GM23338 (cell line): ENCODE measurements around the gene SLC2A11. TPM values are rescaled to one million over a fixed set of nuclear protein-coding genes. Genes with fewer than 3 reads are reported as not detected.

Experiments
- ATAC-seq: fragments of 200-7000 bp; cut with Tn5 transposase; 3 replicates; pipeline ENCODE4 v1.9.1; 2020
- DNase-seq: peaks from one replicate; pipeline ENCODE4 v3.0.0-alpha.2; 2015; ENCODE audit warnings: low spot score
- H2AFZ ChIP-seq: fragments of 200-600 bp; sonication (generic); 2 replicates; pipeline ENCODE4 v1.8.0; 2016; ENCODE audit warnings: antibody characterized with exemption, mild to moderate bottlenecking, moderate library complexity
- H3F3A ChIP-seq: fragments of 200-600 bp; sonication (generic); replicated peaks from 2 replicates; pipeline ENCODE4 v1.8.0; 2017; ENCODE audit warnings: antibody characterized with exemption, mixed run types, low read depth
- H3K27ac ChIP-seq: fragments of 200-600 bp; sonication (generic); 2 replicates; pipeline ENCODE4 v1.6.1; 2016; ENCODE audit warnings: low read depth
- H3K27me3 ChIP-seq: fragments of 200-600 bp; sonication (generic); 2 replicates; pipeline ENCODE4 v1.8.0; 2016; ENCODE audit warnings: mild to moderate bottlenecking, mixed run types, moderate library complexity; ENCODE audit not compliant: insufficient read depth
- H3K36me3 ChIP-seq: fragments of 200-600 bp; sonication (generic); 2 replicates; pipeline ENCODE4 v1.8.0; 2016; ENCODE audit warnings: mild to moderate bottlenecking; ENCODE audit not compliant: insufficient read depth
- H3K4me1 ChIP-seq: fragments of 200-600 bp; sonication (generic); 2 replicates; pipeline ENCODE4 v1.8.0; 2016; ENCODE audit warnings: mild to moderate bottlenecking, moderate library complexity; ENCODE audit not compliant: insufficient read depth
- H3K4me2 ChIP-seq: fragments of 200-600 bp; sonication (generic); 2 replicates; pipeline ENCODE4 v1.7.1; 2017; ENCODE audit warnings: mixed run types
- H3K4me3 ChIP-seq: fragments of 200-600 bp; sonication (generic); 2 replicates; pipeline ENCODE4 v1.6.1; 2016; ENCODE audit warnings: mixed run types
- H3K79me2 ChIP-seq: fragments of 200-600 bp; sonication (generic); replicated peaks from 2 replicates; pipeline ENCODE4 v1.8.0; 2017; ENCODE audit warnings: mild to moderate bottlenecking; ENCODE audit not compliant: insufficient read depth
- H3K9me2 ChIP-seq: fragments of 200-600 bp; sonication (generic); 2 replicates; pipeline ENCODE4 v1.8.0; 2017; ENCODE audit not compliant: insufficient read depth
- H4K20me1 ChIP-seq: fragments of 200-600 bp; sonication (generic); replicated peaks from 2 replicates; pipeline ENCODE4 v1.8.0; 2017; ENCODE audit warnings: mild to moderate bottlenecking; ENCODE audit not compliant: insufficient read depth
- H3K27ac Mint-ChIP-seq: 2 replicates; pipeline ENCODE4 v1.8.0; 2020; ENCODE audit warnings: inconsistent platforms, mild to moderate bottlenecking, moderate library complexity, mixed read lengths
- H3K27me3 Mint-ChIP-seq: 3 replicates; pipeline ENCODE4 v1.8.0; 2022; ENCODE audit warnings: low read depth, mild to moderate bottlenecking, moderate library complexity, mixed read lengths, inconsistent platforms; ENCODE audit not compliant: insufficient read depth, poor library complexity
- H3K36me3 Mint-ChIP-seq: 3 replicates; pipeline ENCODE4 v1.8.0; 2021; ENCODE audit warnings: low read depth, mild to moderate bottlenecking, inconsistent platforms, moderate library complexity, mixed read lengths
- H3K4me1 Mint-ChIP-seq: 3 replicates; pipeline ENCODE4 v1.8.0; 2020; ENCODE audit warnings: mild to moderate bottlenecking, inconsistent platforms, mixed read lengths
- H3K4me3 Mint-ChIP-seq: 3 replicates; pipeline ENCODE4 v1.8.0; 2021; ENCODE audit warnings: moderate library complexity, mild to moderate bottlenecking, inconsistent platforms, mixed read lengths
- H3K9me3 Mint-ChIP-seq: 3 replicates; pipeline ENCODE4 v1.8.0; 2020; ENCODE audit warnings: moderate library complexity, mild to moderate bottlenecking, inconsistent platforms, mixed read lengths
- CREB1 ChIP-seq: fragments of 250-450 bp; sonication (Bioruptor Pico); IDR thresholded peaks from 2 replicates; pipeline ENCODE4 v1.5.0; 2020; ENCODE audit warnings: low read depth, mild to moderate bottlenecking, moderate library complexity
- EZH2 ChIP-seq: fragments of 200-600 bp; sonication (generic); IDR thresholded peaks from one replicate; pipeline ENCODE4 v1.8.0; 2017; ENCODE audit warnings: antibody characterized with exemption, mild to moderate bottlenecking, low read depth; ENCODE audit not compliant: unreplicated experiment
- EZH2phosphoT487 ChIP-seq: fragments of 200-600 bp; sonication (generic); IDR thresholded peaks from one replicate; pipeline ENCODE4 v1.8.1; 2018; ENCODE audit warnings: antibody characterized with exemption; ENCODE audit not compliant: unreplicated experiment
- JUNB ChIP-seq: IDR thresholded peaks from one replicate; pipeline ENCODE4 v1.6.1; 2016; ENCODE audit warnings: antibody characterized with exemption; ENCODE audit not compliant: unreplicated experiment
- NANOG ChIP-seq: IDR thresholded peaks from 2 replicates; pipeline ENCODE4 v1.6.1; 2016; ENCODE audit warnings: antibody characterized with exemption, borderline replicate concordance
- POLR2AphosphoS5 ChIP-seq: IDR thresholded peaks from 2 replicates; pipeline ENCODE4 v1.6.1; 2016; ENCODE audit warnings: antibody characterized with exemption, low read depth
- STAT1 ChIP-seq: IDR thresholded peaks from one replicate; pipeline ENCODE4 v1.6.1; 2016; ENCODE audit warnings: antibody characterized with exemption; ENCODE audit not compliant: unreplicated experiment
- ZNF114 ChIP-seq: fragments of 250-450 bp; sonication (Bioruptor Pico); IDR thresholded peaks from 2 replicates; pipeline ENCODE4 v1.5.0; 2020; ENCODE audit warnings: mild to moderate bottlenecking, moderate library complexity
- ZNF331 ChIP-seq: fragments of 250-450 bp; sonication (Bioruptor Pico); IDR thresholded peaks from 2 replicates; pipeline ENCODE4 v1.5.0; 2020; ENCODE audit warnings: low read depth, mild to moderate bottlenecking, moderate library complexity
- polyA plus RNA-seq: library from polyadenylated mRNA; unstranded; fragments of >200 nt; fragmentation: Nextera tagmentation; extraction: Ambion mirVana; gene quantifications from 2 replicates; pipeline ENCODE4 v1.2.1, GENCODE V29; 2016
- total RNA-seq: library from RNA; depleted of rRNA; stranded (reverse); fragments of >200 nt; shearing (Covaris generic); gene quantifications from 2 replicates; pipeline ENCODE4 v1.2.3, GENCODE V29; 2014
- TF ChIP-seq, protein P1 (sequence below): fragments of 250-450 bp; sonication (Bioruptor Pico); IDR thresholded peaks from 2 replicates; pipeline ENCODE4 v1.5.0; 2020; ENCODE audit warnings: mild to moderate bottlenecking, moderate library complexity
- TF ChIP-seq, protein P2 (sequence below), 2 experiments: fragments of 200-600 bp in 1 of 2; sonication (generic) in 1 of 2; conservative IDR thresholded peaks; 2 replicates each; pipeline versions ENCODE4 v1.5.1 to v1.6.1; 2016 to 2017; ENCODE audit warnings: antibody characterized with exemption in 2 of 2, low read depth in 2 of 2, mild to moderate bottlenecking in 2 of 2, moderate library complexity in 1 of 2
- TF ChIP-seq, protein P3 (sequence below): IDR thresholded peaks from one replicate; pipeline ENCODE4 v1.6.1; 2018; ENCODE audit warnings: antibody characterized with exemption; ENCODE audit not compliant: unreplicated experiment
- TF ChIP-seq, protein P4 (sequence below): IDR thresholded peaks from 2 replicates; pipeline ENCODE4 v1.6.1; 2016; ENCODE audit warnings: antibody characterized with exemption

Gene SLC2A11
- total and polyA plus RNA-seq, 2 experiments from 2014 or later, result 7.1 to 21.8 TPM

DNA sequence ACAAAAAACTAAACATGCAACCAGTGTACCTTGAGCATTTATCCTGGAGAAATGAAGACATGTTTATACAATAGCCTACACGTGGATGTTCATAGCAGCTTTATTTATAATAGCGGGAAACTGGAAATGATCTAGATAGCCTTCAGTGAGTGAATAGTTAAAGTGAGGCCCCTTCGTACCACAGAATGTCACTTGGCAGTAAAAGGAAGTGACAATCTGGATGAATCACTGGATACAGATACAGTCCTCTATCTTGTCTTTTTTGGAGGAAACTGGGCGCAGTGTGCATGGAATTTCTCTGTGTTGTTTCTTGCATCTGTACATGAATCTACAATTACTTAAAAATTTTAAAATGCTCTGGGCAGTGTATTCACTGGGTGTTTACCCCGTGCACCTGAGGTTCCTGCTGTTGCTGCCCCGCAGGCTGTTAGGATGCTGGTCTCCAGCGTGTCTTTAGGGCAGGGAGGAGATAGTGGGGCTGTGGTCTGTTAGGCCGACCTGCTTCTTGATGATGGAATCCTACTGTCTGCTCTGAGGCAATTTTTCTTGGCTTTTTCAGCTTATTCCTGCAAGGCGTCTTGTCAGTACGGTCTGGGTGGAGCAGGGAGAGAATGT lies 42.0 kb upstream of the SLC2A11 start:
- no peaks in the 10 kb centered on the region for H3K4me1 ChIP-seq
- Mint-ChIP-seq H3K27ac (no peak overlapping the region), H3K27me3 (peaks cover 14% of the 10 kb centered on the region), H3K36me3 (peaks cover 92% of the 10 kb centered on the region), H3K4me3 (no peak overlapping the region), H3K4me1 (peaks cover 7% of the 10 kb centered on the region; the same call in 2 of the 3 replicates), H3K9me3 (no peaks in the 10 kb centered on the region; the same call in 2 of the 3 replicates)
- peaks cover 40% of the 10 kb centered on the region for H3K36me3 ChIP-seq
- H3K27me3 ChIP-seq, result no peaks in the 10 kb centered on the region
- H3K4me3 ChIP-seq, result no peak overlapping the region
- no peak overlapping the region for H2AFZ ChIP-seq
- no peak overlapping the region for H3K4me2 ChIP-seq
- H4K20me1 ChIP-seq, result no peaks in the 10 kb centered on the region; the same call in 1 of the 2 replicates
- H3K27ac ChIP-seq, result no peak overlapping the region
- TF ChIP-seq EZH2phosphoT487 (no peak), ZNF114 (CRISPR knock-in tag) (no peak), CREB1 (no peak), EZH2 (no peak), NANOG (no peak), STAT1 (no peak), POLR2AphosphoS5 (no peak), ZNF331 (no peak), JUNB (no peak)
- TF ChIP-seq, protein P1, sequence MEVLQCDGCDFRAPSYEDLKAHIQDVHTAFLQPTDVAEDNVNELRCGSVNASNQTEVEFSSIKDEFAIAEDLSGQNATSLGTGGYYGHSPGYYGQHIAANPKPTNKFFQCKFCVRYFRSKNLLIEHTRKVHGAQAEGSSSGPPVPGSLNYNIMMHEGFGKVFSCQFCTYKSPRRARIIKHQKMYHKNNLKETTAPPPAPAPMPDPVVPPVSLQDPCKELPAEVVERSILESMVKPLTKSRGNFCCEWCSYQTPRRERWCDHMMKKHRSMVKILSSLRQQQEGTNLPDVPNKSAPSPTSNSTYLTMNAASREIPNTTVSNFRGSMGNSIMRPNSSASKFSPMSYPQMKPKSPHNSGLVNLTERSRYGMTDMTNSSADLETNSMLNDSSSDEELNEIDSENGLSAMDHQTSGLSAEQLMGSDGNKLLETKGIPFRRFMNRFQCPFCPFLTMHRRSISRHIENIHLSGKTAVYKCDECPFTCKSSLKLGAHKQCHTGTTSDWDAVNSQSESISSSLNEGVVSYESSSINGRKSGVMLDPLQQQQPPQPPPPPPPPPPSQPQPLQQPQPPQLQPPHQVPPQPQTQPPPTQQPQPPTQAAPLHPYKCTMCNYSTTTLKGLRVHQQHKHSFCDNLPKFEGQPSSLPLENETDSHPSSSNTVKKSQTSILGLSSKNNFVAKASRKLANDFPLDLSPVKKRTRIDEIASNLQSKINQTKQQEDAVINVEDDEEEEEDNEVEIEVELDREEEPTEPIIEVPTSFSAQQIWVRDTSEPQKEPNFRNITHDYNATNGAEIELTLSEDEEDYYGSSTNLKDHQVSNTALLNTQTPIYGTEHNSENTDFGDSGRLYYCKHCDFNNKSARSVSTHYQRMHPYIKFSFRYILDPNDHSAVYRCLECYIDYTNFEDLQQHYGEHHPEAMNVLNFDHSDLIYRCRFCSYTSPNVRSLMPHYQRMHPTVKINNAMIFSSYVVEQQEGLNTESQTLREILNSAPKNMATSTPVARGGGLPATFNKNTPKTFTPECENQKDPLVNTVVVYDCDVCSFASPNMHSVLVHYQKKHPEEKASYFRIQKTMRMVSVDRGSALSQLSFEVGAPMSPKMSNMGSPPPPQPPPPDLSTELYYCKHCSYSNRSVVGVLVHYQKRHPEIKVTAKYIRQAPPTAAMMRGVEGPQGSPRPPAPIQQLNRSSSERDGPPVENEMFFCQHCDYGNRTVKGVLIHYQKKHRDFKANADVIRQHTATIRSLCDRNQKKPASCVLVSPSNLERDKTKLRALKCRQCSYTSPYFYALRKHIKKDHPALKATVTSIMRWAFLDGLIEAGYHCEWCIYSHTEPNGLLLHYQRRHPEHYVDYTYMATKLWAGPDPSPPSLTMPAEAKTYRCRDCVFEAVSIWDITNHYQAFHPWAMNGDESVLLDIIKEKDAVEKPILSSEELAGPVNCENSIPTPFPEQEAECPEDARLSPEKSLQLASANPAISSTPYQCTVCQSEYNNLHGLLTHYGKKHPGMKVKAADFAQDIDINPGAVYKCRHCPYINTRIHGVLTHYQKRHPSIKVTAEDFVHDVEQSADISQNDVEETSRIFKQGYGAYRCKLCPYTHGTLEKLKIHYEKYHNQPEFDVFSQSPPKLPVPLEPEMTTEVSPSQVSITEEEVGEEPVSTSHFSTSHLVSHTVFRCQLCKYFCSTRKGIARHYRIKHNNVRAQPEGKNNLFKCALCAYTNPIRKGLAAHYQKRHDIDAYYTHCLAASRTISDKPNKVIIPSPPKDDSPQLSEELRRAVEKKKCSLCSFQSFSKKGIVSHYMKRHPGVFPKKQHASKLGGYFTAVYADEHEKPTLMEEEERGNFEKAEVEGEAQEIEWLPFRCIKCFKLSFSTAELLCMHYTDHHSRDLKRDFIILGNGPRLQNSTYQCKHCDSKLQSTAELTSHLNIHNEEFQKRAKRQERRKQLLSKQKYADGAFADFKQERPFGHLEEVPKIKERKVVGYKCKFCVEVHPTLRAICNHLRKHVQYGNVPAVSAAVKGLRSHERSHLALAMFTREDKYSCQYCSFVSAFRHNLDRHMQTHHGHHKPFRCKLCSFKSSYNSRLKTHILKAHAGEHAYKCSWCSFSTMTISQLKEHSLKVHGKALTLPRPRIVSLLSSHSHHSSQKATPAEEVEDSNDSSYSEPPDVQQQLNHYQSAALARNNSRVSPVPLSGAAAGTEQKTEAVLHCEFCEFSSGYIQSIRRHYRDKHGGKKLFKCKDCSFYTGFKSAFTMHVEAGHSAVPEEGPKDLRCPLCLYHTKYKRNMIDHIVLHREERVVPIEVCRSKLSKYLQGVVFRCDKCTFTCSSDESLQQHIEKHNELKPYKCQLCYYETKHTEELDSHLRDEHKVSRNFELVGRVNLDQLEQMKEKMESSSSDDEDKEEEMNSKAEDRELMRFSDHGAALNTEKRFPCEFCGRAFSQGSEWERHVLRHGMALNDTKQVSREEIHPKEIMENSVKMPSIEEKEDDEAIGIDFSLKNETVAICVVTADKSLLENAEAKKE (CRISPR knock-in tag), result no peak
- TF ChIP-seq, protein P2, sequence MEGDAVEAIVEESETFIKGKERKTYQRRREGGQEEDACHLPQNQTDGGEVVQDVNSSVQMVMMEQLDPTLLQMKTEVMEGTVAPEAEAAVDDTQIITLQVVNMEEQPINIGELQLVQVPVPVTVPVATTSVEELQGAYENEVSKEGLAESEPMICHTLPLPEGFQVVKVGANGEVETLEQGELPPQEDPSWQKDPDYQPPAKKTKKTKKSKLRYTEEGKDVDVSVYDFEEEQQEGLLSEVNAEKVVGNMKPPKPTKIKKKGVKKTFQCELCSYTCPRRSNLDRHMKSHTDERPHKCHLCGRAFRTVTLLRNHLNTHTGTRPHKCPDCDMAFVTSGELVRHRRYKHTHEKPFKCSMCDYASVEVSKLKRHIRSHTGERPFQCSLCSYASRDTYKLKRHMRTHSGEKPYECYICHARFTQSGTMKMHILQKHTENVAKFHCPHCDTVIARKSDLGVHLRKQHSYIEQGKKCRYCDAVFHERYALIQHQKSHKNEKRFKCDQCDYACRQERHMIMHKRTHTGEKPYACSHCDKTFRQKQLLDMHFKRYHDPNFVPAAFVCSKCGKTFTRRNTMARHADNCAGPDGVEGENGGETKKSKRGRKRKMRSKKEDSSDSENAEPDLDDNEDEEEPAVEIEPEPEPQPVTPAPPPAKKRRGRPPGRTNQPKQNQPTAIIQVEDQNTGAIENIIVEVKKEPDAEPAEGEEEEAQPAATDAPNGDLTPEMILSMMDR (conservative IDR thresholded peaks at IDR 0.05; ENCODE audit: low read depth in 2 of 2), result no peak
- TF ChIP-seq, protein P3, sequence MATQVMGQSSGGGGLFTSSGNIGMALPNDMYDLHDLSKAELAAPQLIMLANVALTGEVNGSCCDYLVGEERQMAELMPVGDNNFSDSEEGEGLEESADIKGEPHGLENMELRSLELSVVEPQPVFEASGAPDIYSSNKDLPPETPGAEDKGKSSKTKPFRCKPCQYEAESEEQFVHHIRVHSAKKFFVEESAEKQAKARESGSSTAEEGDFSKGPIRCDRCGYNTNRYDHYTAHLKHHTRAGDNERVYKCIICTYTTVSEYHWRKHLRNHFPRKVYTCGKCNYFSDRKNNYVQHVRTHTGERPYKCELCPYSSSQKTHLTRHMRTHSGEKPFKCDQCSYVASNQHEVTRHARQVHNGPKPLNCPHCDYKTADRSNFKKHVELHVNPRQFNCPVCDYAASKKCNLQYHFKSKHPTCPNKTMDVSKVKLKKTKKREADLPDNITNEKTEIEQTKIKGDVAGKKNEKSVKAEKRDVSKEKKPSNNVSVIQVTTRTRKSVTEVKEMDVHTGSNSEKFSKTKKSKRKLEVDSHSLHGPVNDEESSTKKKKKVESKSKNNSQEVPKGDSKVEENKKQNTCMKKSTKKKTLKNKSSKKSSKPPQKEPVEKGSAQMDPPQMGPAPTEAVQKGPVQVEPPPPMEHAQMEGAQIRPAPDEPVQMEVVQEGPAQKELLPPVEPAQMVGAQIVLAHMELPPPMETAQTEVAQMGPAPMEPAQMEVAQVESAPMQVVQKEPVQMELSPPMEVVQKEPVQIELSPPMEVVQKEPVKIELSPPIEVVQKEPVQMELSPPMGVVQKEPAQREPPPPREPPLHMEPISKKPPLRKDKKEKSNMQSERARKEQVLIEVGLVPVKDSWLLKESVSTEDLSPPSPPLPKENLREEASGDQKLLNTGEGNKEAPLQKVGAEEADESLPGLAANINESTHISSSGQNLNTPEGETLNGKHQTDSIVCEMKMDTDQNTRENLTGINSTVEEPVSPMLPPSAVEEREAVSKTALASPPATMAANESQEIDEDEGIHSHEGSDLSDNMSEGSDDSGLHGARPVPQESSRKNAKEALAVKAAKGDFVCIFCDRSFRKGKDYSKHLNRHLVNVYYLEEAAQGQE, result no peak
- TF ChIP-seq, protein P4, sequence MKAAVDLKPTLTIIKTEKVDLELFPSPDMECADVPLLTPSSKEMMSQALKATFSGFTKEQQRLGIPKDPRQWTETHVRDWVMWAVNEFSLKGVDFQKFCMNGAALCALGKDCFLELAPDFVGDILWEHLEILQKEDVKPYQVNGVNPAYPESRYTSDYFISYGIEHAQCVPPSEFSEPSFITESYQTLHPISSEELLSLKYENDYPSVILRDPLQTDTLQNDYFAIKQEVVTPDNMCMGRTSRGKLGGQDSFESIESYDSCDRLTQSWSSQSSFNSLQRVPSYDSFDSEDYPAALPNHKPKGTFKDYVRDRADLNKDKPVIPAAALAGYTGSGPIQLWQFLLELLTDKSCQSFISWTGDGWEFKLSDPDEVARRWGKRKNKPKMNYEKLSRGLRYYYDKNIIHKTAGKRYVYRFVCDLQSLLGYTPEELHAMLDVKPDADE, result no peak
- H3F3A ChIP-seq, result no peaks in the 10 kb centered on the region
- 0 out of 2 replicates have a peak, but pooled peaks cover 4% of the 10 kb centered on the region for H3K9me2 ChIP-seq
- ATAC-seq, result no peak
- no peak for DNase-seq
- H3K79me2 ChIP-seq, result no peaks in the 10 kb centered on the region
